Coronary artery (tissue), 2 donors: Measurements from ENCODE around the gene PRKCH.

Experiments
- DNase-seq: peaks from one replicate; pipeline ENCODE4 v3.0.0-alpha.2; 2017; ENCODE audit warnings: low spot score
- H3K27ac ChIP-seq, 2 donors: fragments of 200-600 bp; sonication (generic); one replicate each; pipeline ENCODE4 v1.5.1; 2016 to 2019
- H3K4me3 ChIP-seq: fragments of 200-600 bp; sonication (generic); 2 replicates; pipeline ENCODE4 v1.5.1; 2016; ENCODE audit warnings: mild to moderate bottlenecking, moderate library complexity
- TF ChIP-seq, protein P1 (sequence below): fragments of 200-600 bp; sonication (generic); IDR thresholded peaks from one replicate; pipeline ENCODE4 v1.5.1; 2019; ENCODE audit warnings: antibody characterized with exemption

The PRKCH gene

GRCh38 chr14:61387076-61387475, 65.7 kb downstream of the PRKCH start:
- DNase-seq, result no peak
- Histone ChIP-seq H3K4me3 (no peak overlapping the region), H3K27ac (peak overlapping the region in 1 of 2 donors; percentile 0)
- TF ChIP-seq, protein P1, sequence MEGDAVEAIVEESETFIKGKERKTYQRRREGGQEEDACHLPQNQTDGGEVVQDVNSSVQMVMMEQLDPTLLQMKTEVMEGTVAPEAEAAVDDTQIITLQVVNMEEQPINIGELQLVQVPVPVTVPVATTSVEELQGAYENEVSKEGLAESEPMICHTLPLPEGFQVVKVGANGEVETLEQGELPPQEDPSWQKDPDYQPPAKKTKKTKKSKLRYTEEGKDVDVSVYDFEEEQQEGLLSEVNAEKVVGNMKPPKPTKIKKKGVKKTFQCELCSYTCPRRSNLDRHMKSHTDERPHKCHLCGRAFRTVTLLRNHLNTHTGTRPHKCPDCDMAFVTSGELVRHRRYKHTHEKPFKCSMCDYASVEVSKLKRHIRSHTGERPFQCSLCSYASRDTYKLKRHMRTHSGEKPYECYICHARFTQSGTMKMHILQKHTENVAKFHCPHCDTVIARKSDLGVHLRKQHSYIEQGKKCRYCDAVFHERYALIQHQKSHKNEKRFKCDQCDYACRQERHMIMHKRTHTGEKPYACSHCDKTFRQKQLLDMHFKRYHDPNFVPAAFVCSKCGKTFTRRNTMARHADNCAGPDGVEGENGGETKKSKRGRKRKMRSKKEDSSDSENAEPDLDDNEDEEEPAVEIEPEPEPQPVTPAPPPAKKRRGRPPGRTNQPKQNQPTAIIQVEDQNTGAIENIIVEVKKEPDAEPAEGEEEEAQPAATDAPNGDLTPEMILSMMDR, result no peak

- Histone ChIP-seq H3K4me3 (no peak overlapping the region), H3K27ac (peak overlapping the region in 1 of 2 donors; percentile 60)
- DNase-seq, result no peak
- TF ChIP-seq, protein P1, result no peak
These were observed 67.0 kb downstream of the PRKCH start for GRCh38 chr14:61388173-61388975.

DNA sequence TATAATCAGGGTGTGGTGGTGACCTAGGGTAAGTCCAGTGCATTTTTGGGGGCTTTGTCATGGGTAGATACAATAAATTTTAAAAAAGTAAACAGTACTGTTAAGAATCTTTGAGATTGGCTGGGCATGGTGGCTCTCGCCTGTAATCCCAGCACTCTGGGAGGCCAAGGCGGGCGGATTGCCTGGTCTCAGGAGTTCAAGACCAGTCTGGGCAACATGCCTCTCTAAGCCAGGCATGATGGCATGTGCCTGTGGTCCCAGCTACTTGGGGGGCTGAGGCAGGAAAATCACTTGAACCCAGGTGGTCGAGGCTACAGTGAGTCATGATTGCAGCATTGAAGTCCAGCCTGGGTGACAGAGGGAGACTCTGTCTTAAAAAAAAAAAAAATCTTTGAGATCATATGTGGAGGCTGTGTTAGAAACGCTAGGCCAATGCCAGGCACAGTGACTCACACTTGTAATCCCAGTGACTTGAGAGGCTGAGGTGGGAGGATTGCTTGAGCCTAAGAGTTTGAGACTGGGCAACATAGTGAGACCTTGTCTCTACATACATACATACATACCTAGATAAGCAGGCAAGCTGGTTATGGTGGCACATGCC, 67.7 kb downstream of the PRKCH start:
- no peak for DNase-seq
- TF ChIP-seq, protein P1, result no peak
- H3K27ac ChIP-seq, result peak overlapping the region in 1 of 2 donors; percentile 26
- no peak overlapping the region for H3K4me3 ChIP-seq

- Histone ChIP-seq H3K4me3 (no peak overlapping the region), H3K27ac (no peak overlapping the region)
- TF ChIP-seq, protein P1, result no peak
- no peak for DNase-seq
These were observed 69.7 kb downstream of the PRKCH start for GRCh38 chr14:61391119-61391518.

- DNase-seq, result no peak
- no peak overlapping the region for H3K27ac ChIP-seq
- no peak overlapping the region for H3K4me3 ChIP-seq
- TF ChIP-seq, protein P1, result no peak
These were observed 70.9 kb downstream of the PRKCH start for GRCh38 chr14:61392297-61392696.

DNA sequence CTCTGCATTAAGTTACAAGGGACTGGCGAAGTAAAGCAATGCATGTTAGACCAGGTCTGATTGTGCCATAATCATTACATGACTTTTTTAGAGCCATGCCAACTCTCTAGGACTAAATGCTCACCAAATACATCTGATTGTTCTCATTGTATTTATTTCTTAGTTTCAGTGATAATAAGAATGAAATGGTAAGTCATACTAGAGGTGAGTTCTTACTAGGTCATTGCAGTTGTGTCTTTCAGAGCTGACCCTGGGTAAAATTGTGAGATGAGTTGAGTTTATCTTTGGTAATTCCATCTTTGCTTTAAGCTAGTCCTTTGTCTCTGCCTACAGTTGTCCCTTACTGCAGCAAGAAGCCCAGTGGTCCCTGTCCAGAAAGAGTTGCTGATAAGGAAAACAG, 73.2 kb downstream of the PRKCH start:
- Histone ChIP-seq H3K4me3 (no peak overlapping the region), H3K27ac (no peak overlapping the region)
- DNase-seq, result no peak
- TF ChIP-seq, protein P1, result no peak
